Breast epithelium (tissue), 4 donors: ENCODE data around the gene FARP1. TPM values are rescaled to one million over a fixed set of nuclear protein-coding genes. Genes with fewer than 3 reads are reported as not detected.

ENCODE experiments used
- DNase-seq, 2 donors: peaks; one replicate each; pipeline ENCODE4 v3.0.0-alpha.2; 2019; ENCODE audit warnings: low spot score in 2 of 2
- H3K27ac ChIP-seq, 2 donors: fragments of 200-600 bp; sonication (generic) in 1 of 2; one replicate each; pipeline ENCODE4 v1.5.1; 2016 to 2019; ENCODE audit warnings: mild to moderate bottlenecking in 1 of 2
- H3K27me3 ChIP-seq, 2 donors: fragments of 200-600 bp; sonication (generic) in 1 of 2; one replicate each; pipeline versions ENCODE4 v1.5.1 to v1.6.0; 2017 to 2019; ENCODE audit warnings: control low read depth in 1 of 2, mild to moderate bottlenecking in 1 of 2
- H3K36me3 ChIP-seq: fragments of 200-600 bp; one replicate; pipeline ENCODE4 v1.5.1; 2019
- H3K4me1 ChIP-seq, 2 donors: fragments of 200-600 bp; sonication (generic); one replicate each; pipeline ENCODE4 v1.5.1; 2016 to 2019; ENCODE audit warnings: control low read depth in 1 of 2
- H3K4me3 ChIP-seq, 3 donors: fragments of 200-600 bp; sonication (generic); 1 replicate in 2 of 3; 2 replicates in 1 of 3; pipeline ENCODE4 v1.5.1; 2016 to 2019; ENCODE audit warnings: mild to moderate bottlenecking in 3 of 3, moderate library complexity in 2 of 3
- H3K9me3 ChIP-seq, 2 donors: fragments of 200-600 bp; sonication (generic) in 1 of 2; one replicate each; pipeline ENCODE4 v1.5.1; 2016 to 2019; ENCODE audit warnings: control low read depth in 1 of 2
- CTCF ChIP-seq, 3 donors: fragments of 450-650 bp; IDR thresholded peaks; one replicate each; pipeline ENCODE4 v1.5.1; 2016 to 2017; ENCODE audit warnings: antibody characterized with exemption in 3 of 3, mild to moderate bottlenecking in 3 of 3, moderate library complexity in 3 of 3
- POLR2A ChIP-seq: fragments of 450-650 bp; IDR thresholded peaks from one replicate; pipeline ENCODE4 v1.6.1; 2016; ENCODE audit warnings: antibody characterized with exemption, mild to moderate bottlenecking, moderate library complexity
- POLR2AphosphoS5 ChIP-seq, 3 donors: sonication (generic); formaldehyde crosslinking; IDR thresholded peaks; one replicate each; pipeline ENCODE4 v1.6.1; 2017; ENCODE audit warnings: antibody characterized with exemption in 3 of 3
- intact Hi-C: fragments of 100-400 bp; cut with DNase I; formaldehyde crosslinking; loops from one replicate; pipeline ENCODE4 v1.15.1; 2023; ENCODE audit warnings: low total_unique reads
- total RNA-seq, 3 donors: library from RNA; depleted of rRNA; stranded (reverse); fragments of >200 nt; gene quantifications; one replicate each; pipeline ENCODE4 v1.1.0, GENCODE V29; 2016

FARP1 gene
- total RNA-seq, 3 donors from 2014 or later = 29.8 to 97.3 (median 80.1) TPM

- Histone ChIP-seq H3K27ac (no peak overlapping the region), H3K27me3 (no peaks in the 10 kb centered on the region), H3K4me1 (no peaks in the 10 kb centered on the region), H3K36me3 (no peaks in the 10 kb centered on the region), H3K4me3 (no peak overlapping the region), H3K9me3 (no peaks in the 10 kb centered on the region)
- DNase-seq = no peak
- no peak for TF ChIP-seq CTCF (IDR thresholded peaks at IDR 0.05)
- no peak for TF ChIP-seq POLR2A
- TF ChIP-seq POLR2AphosphoS5 (IDR thresholded peaks at IDR 0.05) = no peak
- intact Hi-C loops = no loop called here
These were observed 52.3 kb downstream of the FARP1 start for GRCh38 chr13:98195054-98195791.

GRCh38 chr13:98198683-98199082 is 55.8 kb downstream of the FARP1 start:
- no peaks in the 10 kb centered on the region for H3K9me3 ChIP-seq
- no peaks in the 10 kb centered on the region for H3K4me1 ChIP-seq
- no peak overlapping the region for H3K27ac ChIP-seq
- intact Hi-C loops = no loop called here
- TF ChIP-seq CTCF (IDR thresholded peaks at IDR 0.05) (no peak), POLR2A (no peak), POLR2AphosphoS5 (IDR thresholded peaks at IDR 0.05) (no peak)
- no peaks in the 10 kb centered on the region for H3K36me3 ChIP-seq
- DNase-seq = no peak
- H3K4me3 ChIP-seq = no peak overlapping the region
- H3K27me3 ChIP-seq = no peaks in the 10 kb centered on the region

GRCh38 chr13:98199480-98199879 is 56.6 kb downstream of the FARP1 start:
- H3K27me3 ChIP-seq = no peaks in the 10 kb centered on the region
- intact Hi-C loops = no loop called here
- TF ChIP-seq POLR2A (no peak), POLR2AphosphoS5 (IDR thresholded peaks at IDR 0.05) (no peak)
- H3K9me3 ChIP-seq = no peaks in the 10 kb centered on the region
- H3K27ac ChIP-seq = no peak overlapping the region
- H3K36me3 ChIP-seq = no peaks in the 10 kb centered on the region
- no peak overlapping the region for H3K4me3 ChIP-seq
- no peak for DNase-seq
- no peaks in the 10 kb centered on the region for H3K4me1 ChIP-seq

- Histone ChIP-seq H3K27ac (no peak overlapping the region), H3K9me3 (peaks cover 2 to 4% of the 10 kb centered on the region in 2 donors), H3K36me3 (no peaks in the 10 kb centered on the region), H3K4me1 (no peaks in the 10 kb centered on the region), H3K4me3 (no peak overlapping the region), H3K27me3 (no peaks in the 10 kb centered on the region)
- TF ChIP-seq CTCF (IDR thresholded peaks at IDR 0.05) (no peak), POLR2A (no peak), POLR2AphosphoS5 (IDR thresholded peaks at IDR 0.05) (no peak)
- intact Hi-C loops = no loop called here
- DNase-seq = no peak
These were observed 57.5 kb downstream of the FARP1 start for GRCh38 chr13:98200211-98200878.

- intact Hi-C loops = no loop called here
- no peak overlapping the region for H3K27ac ChIP-seq
These were observed 58.3 kb downstream of the FARP1 start for GRCh38 chr13:98201189-98201588.

More at GRCh38 chr13:98201189-98201588, 58.3 kb downstream of the FARP1 start:
- no peak for DNase-seq
- Histone ChIP-seq H3K36me3 (no peaks in the 10 kb centered on the region), H3K4me3 (no peak overlapping the region), H3K27me3 (no peaks in the 10 kb centered on the region), H3K9me3 (peaks cover 6 to 12% of the 10 kb centered on the region in 2 donors), H3K4me1 (no peaks in the 10 kb centered on the region)
- no peak for TF ChIP-seq CTCF (IDR thresholded peaks at IDR 0.05)
